ENCODE results near the gene STX16.
"Not testable (repeated sequence)": the region's sequence is repeated elsewhere in the genome, so short reads cannot be mapped to it uniquely, and the experiment has no call there.

- TF ChIP-seq, protein P1, sequence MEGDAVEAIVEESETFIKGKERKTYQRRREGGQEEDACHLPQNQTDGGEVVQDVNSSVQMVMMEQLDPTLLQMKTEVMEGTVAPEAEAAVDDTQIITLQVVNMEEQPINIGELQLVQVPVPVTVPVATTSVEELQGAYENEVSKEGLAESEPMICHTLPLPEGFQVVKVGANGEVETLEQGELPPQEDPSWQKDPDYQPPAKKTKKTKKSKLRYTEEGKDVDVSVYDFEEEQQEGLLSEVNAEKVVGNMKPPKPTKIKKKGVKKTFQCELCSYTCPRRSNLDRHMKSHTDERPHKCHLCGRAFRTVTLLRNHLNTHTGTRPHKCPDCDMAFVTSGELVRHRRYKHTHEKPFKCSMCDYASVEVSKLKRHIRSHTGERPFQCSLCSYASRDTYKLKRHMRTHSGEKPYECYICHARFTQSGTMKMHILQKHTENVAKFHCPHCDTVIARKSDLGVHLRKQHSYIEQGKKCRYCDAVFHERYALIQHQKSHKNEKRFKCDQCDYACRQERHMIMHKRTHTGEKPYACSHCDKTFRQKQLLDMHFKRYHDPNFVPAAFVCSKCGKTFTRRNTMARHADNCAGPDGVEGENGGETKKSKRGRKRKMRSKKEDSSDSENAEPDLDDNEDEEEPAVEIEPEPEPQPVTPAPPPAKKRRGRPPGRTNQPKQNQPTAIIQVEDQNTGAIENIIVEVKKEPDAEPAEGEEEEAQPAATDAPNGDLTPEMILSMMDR (IDR thresholded peaks at IDR 0.05), result not testable (repeated sequence)
- TF ChIP-seq POLR2A (IDR thresholded peaks at IDR 0.05), result not testable (repeated sequence)
These were observed 8.2 kb upstream of the STX16 start for GRCh38 chr20:58642896-58643295.

Data from esophagus squamous epithelium (tissue), 4 donors.